ENCODE results near the gene ACOXL. TPM values are rescaled to one million over a fixed set of nuclear protein-coding genes. Genes with fewer than 3 reads are reported as not detected.

ACOXL gene
- total and polyA plus RNA-seq, 2 of the 8 experiments (the other 6 are each of a cell fraction or from before 2014, with no cell fraction given), result 11.4 to 20.6 TPM

- DNase-seq (ENCODE audit: low read depth in 1 of 2, low spot score in 2 of 2) (no peak), FAIRE-seq (no peak)
- Histone ChIP-seq H3K18ac (ENCODE audit: extremely low read depth, low read length) (no peak overlapping the region), H3K23ac (ENCODE audit: insufficient read length) (no peak overlapping the region), H3K14ac (ENCODE audit: insufficient read length) (no peak overlapping the region), H3K79me1 (ENCODE audit: low read depth, low read length) (no peaks in the 10 kb centered on the region), H3K27ac (ENCODE audit: low read depth, low read length) (no peak overlapping the region), H4K91ac (replicated peaks; ENCODE audit: insufficient read length, low read length) (no peak overlapping the region), H4K5ac (ENCODE audit: insufficient read length, low read depth, low read length) (no peak overlapping the region), H2BK20ac (ENCODE audit: low read length) (no peak overlapping the region), H3K23me2 (ENCODE audit: low read depth, low read length) (no peaks in the 10 kb centered on the region), H3K36me3 (ENCODE audit: control insufficient read depth in 2 of 4, insufficient read depth in 4 of 4, low read length in 3 of 4) (peaks cover 0 to 6% (median 2%) of the 10 kb centered on the region in 4 experiments; a peak in 3 of 8 replicates), H3K9me3 (ENCODE audit: insufficient read depth in 2 of 2, low read depth in 1 of 2, low read length in 1 of 2) (peaks cover 20 to 28% of the 10 kb centered on the region in 2 experiments), H3K4ac (replicated peaks; ENCODE audit: insufficient read length, low read depth, low read length) (no peak overlapping the region), H2BK12ac (ENCODE audit: low read depth, low read length) (no peak overlapping the region), H2AFZ (ENCODE audit: low read length) (no peak overlapping the region), H3K4me3 (ENCODE audit: extremely low read depth in 1 of 4, insufficient read depth in 2 of 4, low read depth in 3 of 4, low read length in 4 of 4) (no peak overlapping the region), H3K4me2 (ENCODE audit: insufficient read depth in 1 of 2, low read depth in 2 of 2, low read length in 2 of 2) (no peak overlapping the region), H3K4me1 (replicated peaks in 1 of 4; ENCODE audit: control insufficient read depth in 3 of 4, insufficient read depth in 4 of 4, low read length in 3 of 4) (no peaks in the 10 kb centered on the region; a peak in 1 of 7 replicates), H2BK5ac (ENCODE audit: low read depth, low read length) (no peak overlapping the region), H3K9ac (replicated peaks in 1 of 4; ENCODE audit: extremely low read depth in 1 of 4, low read depth in 3 of 4, low read length in 3 of 4) (no peak overlapping the region), H4K8ac (ENCODE audit: extremely low read depth, insufficient read depth, low read length) (no peak overlapping the region), H4K20me1 (replicated peaks in 1 of 2; ENCODE audit: control insufficient read depth in 1 of 2, insufficient read depth in 2 of 2, low read length in 2 of 2) (no peaks in the 10 kb centered on the region), H3K79me2 (ENCODE audit: control insufficient read depth in 1 of 2, insufficient read depth in 2 of 2, low read length in 2 of 2) (no peaks in the 10 kb centered on the region), H3K56ac (replicated peaks; ENCODE audit: insufficient read length, low read depth, low read length) (no peak overlapping the region), H2AK5ac (ENCODE audit: low read depth, low read length) (no peak overlapping the region), H2BK120ac (replicated peaks; ENCODE audit: low read depth, low read length) (no peak overlapping the region), H2BK15ac (ENCODE audit: low read length) (no peak overlapping the region), H3K27me3 (replicated peaks in 1 of 4; ENCODE audit: control insufficient read depth in 3 of 4, extremely low read depth in 1 of 4, insufficient read depth in 3 of 4, low read length in 3 of 4) (no peaks in the 10 kb centered on the region)
- WGBS, 2 experiments (ENCODE audit: extremely low coverage in 1 of 2, insufficient coverage in 1 of 2, insufficient read length in 1 of 2, insufficient replicate concordance in 2 of 2, low coverage in 1 of 2, low lambda C conversion rate in 2 of 2, missing lambda C conversion rate in 1 of 2), result 96% methylated on average over 2 of the region's 2 CpGs; no CpG with 5 or more reads in 1 of the 2 experiments
- ChIA-PET CTCF (ENCODE audit: partially characterized antibody) (no interaction called here), POLR2A (ENCODE audit: partially characterized antibody) (no interaction called here)
- TF ChIP-seq FOSL1 (IDR thresholded peaks at IDR 0.05; ENCODE audit: insufficient read depth, low read depth, low read length), result no peak
- TF ChIP-seq HDAC2 (IDR thresholded peaks at IDR 0.05; ENCODE audit: borderline replicate concordance in 1 of 2, low read depth in 2 of 2, low read length in 2 of 2), result no peak
- TF ChIP-seq EP300 (IDR thresholded peaks at IDR 0.05; ENCODE audit: borderline replicate concordance in 1 of 2, low read depth in 2 of 2, low read length in 2 of 2), result no peak
- no peak for TF ChIP-seq SIX5 (IDR thresholded peaks at IDR 0.05; ENCODE audit: low read depth, low read length)
- TF ChIP-seq, protein P1, sequence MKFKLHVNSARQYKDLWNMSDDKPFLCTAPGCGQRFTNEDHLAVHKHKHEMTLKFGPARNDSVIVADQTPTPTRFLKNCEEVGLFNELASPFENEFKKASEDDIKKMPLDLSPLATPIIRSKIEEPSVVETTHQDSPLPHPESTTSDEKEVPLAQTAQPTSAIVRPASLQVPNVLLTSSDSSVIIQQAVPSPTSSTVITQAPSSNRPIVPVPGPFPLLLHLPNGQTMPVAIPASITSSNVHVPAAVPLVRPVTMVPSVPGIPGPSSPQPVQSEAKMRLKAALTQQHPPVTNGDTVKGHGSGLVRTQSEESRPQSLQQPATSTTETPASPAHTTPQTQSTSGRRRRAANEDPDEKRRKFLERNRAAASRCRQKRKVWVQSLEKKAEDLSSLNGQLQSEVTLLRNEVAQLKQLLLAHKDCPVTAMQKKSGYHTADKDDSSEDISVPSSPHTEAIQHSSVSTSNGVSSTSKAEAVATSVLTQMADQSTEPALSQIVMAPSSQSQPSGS (IDR thresholded peaks at IDR 0.05; ENCODE audit: low read length), result no peak
Observed at GRCh38 chr2:110931648-110932047, 199.3 kb downstream of the ACOXL start.
